Adrenal gland (tissue), 12 donors: ENCODE data around the gene NUP62CL. TPM values are rescaled to one million over a fixed set of nuclear protein-coding genes. Genes with fewer than 3 reads are reported as not detected.

ENCODE experiments used
- DNase-seq, 7 donors: peaks; one replicate each; pipeline ENCODE4 v3.0.0-alpha.2; 2019 to 2020
- H3K27ac ChIP-seq, 5 donors: fragments of 200-600 bp; sonication (generic) in 4 of 5; 1 replicate in 3 of 5; 2 replicates in 2 of 5; pipeline versions ENCODE4 v1.5.1 to v1.8.0; 2016 to 2020; ENCODE audit warnings: mild to moderate bottlenecking in 1 of 5
- H3K27me3 ChIP-seq: fragments of 200-600 bp; 2 replicates; pipeline ENCODE4 v1.8.0; 2021
- H3K36me3 ChIP-seq, 2 donors: fragments of 200-600 bp; replicated peaks in 1 of 2; 1 replicate in 1 of 2; 2 replicates in 1 of 2; pipeline versions ENCODE4 v1.5.1 to v1.8.0; 2018 to 2022
- H3K4me1 ChIP-seq, 2 donors: fragments of 200-600 bp; replicated peaks in 1 of 2; 1 replicate in 1 of 2; 2 replicates in 1 of 2; pipeline versions ENCODE4 v1.5.1 to v1.8.0; 2018 to 2021
- H3K4me3 ChIP-seq, 4 donors: fragments of 200-600 bp; sonication (generic) in 3 of 4; one replicate each; pipeline ENCODE4 v1.5.1; 2016 to 2018
- H3K9me3 ChIP-seq, 3 donors: fragments of 200-600 bp; sonication (generic) in 1 of 3; replicated peaks in 1 of 3; 1 replicate in 2 of 3; 2 replicates in 1 of 3; pipeline versions ENCODE4 v1.5.1 to v1.8.0; 2016 to 2021
- CTCF ChIP-seq, 6 experiments: fragments of 450-650 bp in 4 of 6; fragments of 200-600 bp in 2 of 6; sonication (generic) in 1 of 6; IDR thresholded peaks; 1 replicate in 5 of 6; 2 replicates in 1 of 6; pipeline versions ENCODE4 v1.5.1 to v1.8.0; 2016 to 2021; ENCODE audit warnings: antibody characterized with exemption in 6 of 6, mild to moderate bottlenecking in 2 of 6, moderate library complexity in 1 of 6
- POLR2A ChIP-seq, 2 donors: fragments of 450-650 bp; IDR thresholded peaks; one replicate each; pipeline ENCODE4 v1.6.1; 2017; ENCODE audit warnings: antibody characterized with exemption in 2 of 2, mild to moderate bottlenecking in 2 of 2, moderate library complexity in 1 of 2
- WGBS, 4 donors: extraction: QIAGEN DNeasy Blood & Tissue Kit in 2 of 4; methylation state at CpG; one replicate each; pipeline versions ENCODE4 v1.1.5 to v1.1.7; 2013 to 2017; 5-methylcytosine and 5-hydroxymethylcytosine counted together
- intact Hi-C, 2 donors: fragments of 100-400 bp; cut with DNase I; formaldehyde crosslinking; loops; one replicate each; pipeline versions ENCODE4 v1.14.1 to v1.15.0; 2022 to 2023
- polyA plus RNA-seq, 3 donors: library from polyadenylated mRNA; stranded (reverse); fragments of 200-250 nt in 2 of 3; fragments of 350-450 nt in 1 of 3; fragmentation: Illumina TruSeq in 1 of 3; extraction: RNeasy Lipid Tissue Mini Kit (QIAGEN cat#74804) in 1 of 3; gene quantifications; one replicate each; pipeline ENCODE4 v1.2.3, GENCODE V29; 2013 to 2014
- total RNA-seq, 9 donors: library from RNA; depleted of rRNA in 4 of 9; stranded (reverse); fragments of >200 nt in 4 of 9; fragments of 120-200 nt in 1 of 9; fragmentation: NEBNext Ultra II Directional in 1 of 9; extraction: Animal tissue kit (Norgen Biotek cat#: 25700) in 1 of 9; gene quantifications; one replicate each; pipeline versions ENCODE4 v1.1.0 to v1.2.4, GENCODE V29; 2013 to 2023
- donor health status: healthy with polysubstance abuse.
- donor health status: Bipolar disorder and iron deficiency.
- donor health status: DM: yes; HTN: yes; CAD: no.
- donor health status: DM: no; HTN: no; CAD: no.
- donor health status: DM: no; HTN: no; CAD: no.
- donor health status: DM: yes; HTN: yes; CAD: no.

The NUP62CL gene
- total and polyA plus RNA-seq, 12 donors: 1.3 to 12.2 (median 4.6) TPM

- 62 to 90% (median 80%) methylated on average over 1 of the region's 1 CpG for WGBS, 4 donors
- intact Hi-C loops: no loop called here
These were observed 20.5 kb upstream of the NUP62CL start for GRCh38 chrX:107226757-107227156.

GRCh38 chrX:107213477-107213876 lies 7.2 kb upstream of the NUP62CL start:
- Histone ChIP-seq H3K9me3 (no peaks in the 10 kb centered on the region), H3K27me3 (peaks cover 8% of the 10 kb centered on the region), H3K4me1 (no peaks in the 10 kb centered on the region), H3K36me3 (no peaks in the 10 kb centered on the region), H3K27ac (no peak overlapping the region), H3K4me3 (no peak overlapping the region)
- intact Hi-C loops: no loop called here
- 64 to 83% (median 66%) methylated on average over 1 of the region's 1 CpG for WGBS, 4 donors
- no peak for TF ChIP-seq CTCF (IDR thresholded peaks at IDR 0.05)
- TF ChIP-seq POLR2A (IDR thresholded peaks at IDR 0.05): no peak
- DNase-seq: no peak

More at GRCh38 chrX:107226757-107227156, 20.5 kb upstream of the NUP62CL start:
- H3K27ac ChIP-seq: no peak overlapping the region
- H3K36me3 ChIP-seq: no peaks in the 10 kb centered on the region
- TF ChIP-seq POLR2A (IDR thresholded peaks at IDR 0.05): no peak
- TF ChIP-seq CTCF (IDR thresholded peaks at IDR 0.05): no peak
- no peak overlapping the region for H3K4me3 ChIP-seq
- H3K9me3 ChIP-seq: no peaks in the 10 kb centered on the region
- DNase-seq: no peak
- H3K27me3 ChIP-seq: peaks cover 16% of the 10 kb centered on the region
- H3K4me1 ChIP-seq: no peaks in the 10 kb centered on the region

- Histone ChIP-seq H3K27ac (no peak overlapping the region), H3K36me3 (no peaks in the 10 kb centered on the region), H3K9me3 (no peaks in the 10 kb centered on the region), H3K27me3 (no peaks in the 10 kb centered on the region), H3K4me1 (no peaks in the 10 kb centered on the region), H3K4me3 (no peak overlapping the region)
- TF ChIP-seq POLR2A (IDR thresholded peaks at IDR 0.05) (no peak), CTCF (IDR thresholded peaks at IDR 0.05) (no peak)
- intact Hi-C loops: no loop called here
- WGBS, 4 donors: 91 to 98% (median 94%) methylated on average over 9 of the region's 9 CpGs
- DNase-seq: no peak
These were observed 1.7 kb upstream of the NUP62CL start for GRCh38 chrX:107207943-107208342.

- WGBS, 4 donors: 78 to 96% (median 85%) methylated on average over 7 of the region's 7 CpGs
- no peaks in the 10 kb centered on the region for H3K9me3 ChIP-seq
- no peak for DNase-seq
- TF ChIP-seq CTCF (IDR thresholded peaks at IDR 0.05) (no peak), POLR2A (IDR thresholded peaks at IDR 0.05) (no peak)
- no peak overlapping the region for H3K27ac ChIP-seq
- no peaks in the 10 kb centered on the region for H3K4me1 ChIP-seq
- intact Hi-C loops: no loop called here
- H3K36me3 ChIP-seq: no peaks in the 10 kb centered on the region
- no peaks in the 10 kb centered on the region for H3K27me3 ChIP-seq
- no peak overlapping the region for H3K4me3 ChIP-seq
These were observed 856 bp upstream of the NUP62CL start for GRCh38 chrX:107207089-107207488.
